ENCODE data around the gene TBL1XR1.

Gene TBL1XR1

DNA sequence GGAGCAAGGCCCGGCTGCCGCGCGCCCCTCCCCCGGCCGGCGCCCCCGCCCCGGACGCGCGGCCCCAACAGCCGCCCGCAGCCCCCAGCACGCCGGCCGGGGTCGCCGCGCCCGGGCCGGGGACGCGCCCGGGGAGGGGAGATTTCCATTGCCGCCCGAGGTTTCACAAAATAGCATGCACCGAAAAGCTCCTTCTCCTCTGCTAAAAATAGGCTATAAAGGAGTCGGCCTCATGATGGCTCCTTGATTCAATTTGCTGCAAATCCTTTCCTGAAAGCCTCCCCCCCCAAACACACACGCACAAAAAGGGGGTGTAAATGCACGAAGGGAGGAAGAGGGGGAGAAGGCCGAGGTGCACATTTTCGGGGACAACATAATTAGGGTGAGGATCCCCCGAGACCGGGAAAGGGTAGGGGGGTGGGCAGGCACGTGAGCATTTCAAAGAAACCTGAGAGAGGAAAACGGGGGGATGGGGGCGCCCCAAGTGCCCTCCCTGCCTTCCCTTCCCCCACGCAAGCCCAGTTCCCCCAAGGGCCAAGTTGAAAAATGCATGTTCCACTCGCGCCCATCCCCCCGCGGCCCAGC, 734 bp downstream of the TBL1XR1 start:
- Histone ChIP-seq H2BK12ac (ENCODE audit: low read length) (no peak overlapping the region), H2AFZ (ENCODE audit: low read length) (peak overlapping the region; percentile 51), H2BK5ac (ENCODE audit: low read length) (peak overlapping the region; percentile 99), H4K91ac (ENCODE audit: low read depth, low read length, poor library complexity) (no peak overlapping the region), H3K14ac (ENCODE audit: low read length) (no peak overlapping the region), H2BK15ac (ENCODE audit: low read length) (peak overlapping the region; percentile 93), H3K4ac (ENCODE audit: low read length) (peak overlapping the region; percentile 97), H4K8ac (ENCODE audit: low read depth, low read length) (no peak overlapping the region), H3K4me2 (ENCODE audit: insufficient read depth, low read length, poor library complexity, severe bottlenecking) (peak overlapping the region; percentile 32), H3K36me3 (replicated peaks in 1 of 2; ENCODE audit: control insufficient read depth in 2 of 2, insufficient read depth in 2 of 2, low read length in 2 of 2) (peaks cover 0 to 24% of the 10 kb centered on the region in 2 donors), H3K9me3 (replicated peaks in 1 of 2; ENCODE audit: control insufficient read depth in 2 of 2, insufficient read depth in 1 of 2, low read depth in 1 of 2, low read length in 2 of 2) (peaks cover 0 to 8% of the 10 kb centered on the region in 2 donors), H3K79me1 (ENCODE audit: low read depth, low read length) (peaks cover 3% of the 10 kb centered on the region), H3K4me3 (ENCODE audit: low read length in 2 of 2) (peak overlapping the region; percentile 84 to 85), H3K27ac (replicated peaks; ENCODE audit: low read length) (peak overlapping the region; percentile 99), H3K27me3 (ENCODE audit: control insufficient read depth in 3 of 3, insufficient read depth in 3 of 3, low read depth in 1 of 3, low read length in 3 of 3) (no peaks in the 10 kb centered on the region), H3K18ac (ENCODE audit: low read length) (peak overlapping the region; percentile 97), H3K9ac (ENCODE audit: low read depth, low read length, poor library complexity) (peak overlapping the region; percentile 94), H3K4me1 (ENCODE audit: control insufficient read depth in 2 of 2, insufficient read depth in 1 of 2, low read depth in 1 of 2, low read length in 2 of 2) (peaks cover 9 to 23% of the 10 kb centered on the region in 2 donors), H2AK5ac (ENCODE audit: low read depth, low read length) (peak overlapping the region; percentile 88), H2BK120ac (ENCODE audit: low read depth, low read length) (peak overlapping the region; percentile 97), H3K23ac (ENCODE audit: low read depth, low read length, poor library complexity) (no peak overlapping the region)
- DNase-seq (ENCODE audit: low spot score), result peak; percentile 49
- WGBS, 2 donors (ENCODE audit: extremely low coverage in 2 of 2, insufficient read length in 2 of 2, insufficient replicate concordance in 1 of 2), result no CpG with 5 or more reads among the region's 43 CpGs

DNA sequence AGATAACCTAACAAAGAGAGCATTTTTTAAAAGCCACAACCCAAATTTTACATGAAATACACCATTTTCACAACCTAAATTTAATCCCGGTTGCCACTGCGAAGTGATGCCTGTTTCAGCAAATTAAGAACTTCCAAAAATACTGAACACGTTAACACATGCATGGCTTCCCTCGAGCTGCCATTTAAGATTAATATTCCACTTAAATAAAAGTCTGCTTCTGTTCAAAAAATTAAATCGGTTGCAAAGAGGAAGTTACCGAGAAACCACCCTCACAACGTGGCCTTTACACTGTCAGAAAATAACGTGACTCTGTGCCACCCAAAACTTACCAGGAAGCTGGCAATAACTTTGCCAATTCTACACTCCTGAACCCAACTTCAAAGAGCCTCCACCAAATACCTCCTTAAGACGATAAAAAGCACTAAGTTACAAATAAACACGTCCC, 1.2 kb downstream of the TBL1XR1 start:
- Histone ChIP-seq H2BK15ac (ENCODE audit: low read length) (no peak overlapping the region), H3K4ac (ENCODE audit: low read length) (no peak overlapping the region), H3K9ac (ENCODE audit: low read depth, low read length, poor library complexity) (no peak overlapping the region), H4K8ac (ENCODE audit: low read depth, low read length) (no peak overlapping the region), H3K27me3 (ENCODE audit: control insufficient read depth in 3 of 3, insufficient read depth in 3 of 3, low read depth in 1 of 3, low read length in 3 of 3) (no peaks in the 10 kb centered on the region), H3K9me3 (replicated peaks in 1 of 2; ENCODE audit: control insufficient read depth in 2 of 2, insufficient read depth in 1 of 2, low read depth in 1 of 2, low read length in 2 of 2) (peaks cover 0 to 8% of the 10 kb centered on the region in 2 donors), H3K4me2 (ENCODE audit: insufficient read depth, low read length, poor library complexity, severe bottlenecking) (peak overlapping the region; percentile 31), H3K27ac (replicated peaks; ENCODE audit: low read length) (peak overlapping the region; percentile 99), H3K79me1 (ENCODE audit: low read depth, low read length) (peaks cover 3% of the 10 kb centered on the region), H3K36me3 (replicated peaks in 1 of 2; ENCODE audit: control insufficient read depth in 2 of 2, insufficient read depth in 2 of 2, low read length in 2 of 2) (peaks cover 0 to 24% of the 10 kb centered on the region in 2 donors), H3K14ac (ENCODE audit: low read length) (no peak overlapping the region), H3K18ac (ENCODE audit: low read length) (no peak overlapping the region), H2AK5ac (ENCODE audit: low read depth, low read length) (no peak overlapping the region), H3K23ac (ENCODE audit: low read depth, low read length, poor library complexity) (no peak overlapping the region), H2BK5ac (ENCODE audit: low read length) (peak overlapping the region; percentile 99), H2BK12ac (ENCODE audit: low read length) (no peak overlapping the region), H2BK120ac (ENCODE audit: low read depth, low read length) (no peak overlapping the region), H3K4me1 (ENCODE audit: control insufficient read depth in 2 of 2, insufficient read depth in 1 of 2, low read depth in 1 of 2, low read length in 2 of 2) (peaks cover 11 to 27% of the 10 kb centered on the region in 2 donors), H3K4me3 (ENCODE audit: low read length in 2 of 2) (peak overlapping the region; percentile 84 to 85), H4K91ac (ENCODE audit: low read depth, low read length, poor library complexity) (no peak overlapping the region), H2AFZ (ENCODE audit: low read length) (no peak overlapping the region)
- no peak for DNase-seq (ENCODE audit: low spot score)
- no CpG with 5 or more reads among the region's 10 CpGs for WGBS, 2 donors (ENCODE audit: extremely low coverage in 2 of 2, insufficient read length in 2 of 2, insufficient replicate concordance in 1 of 2)

DNA sequence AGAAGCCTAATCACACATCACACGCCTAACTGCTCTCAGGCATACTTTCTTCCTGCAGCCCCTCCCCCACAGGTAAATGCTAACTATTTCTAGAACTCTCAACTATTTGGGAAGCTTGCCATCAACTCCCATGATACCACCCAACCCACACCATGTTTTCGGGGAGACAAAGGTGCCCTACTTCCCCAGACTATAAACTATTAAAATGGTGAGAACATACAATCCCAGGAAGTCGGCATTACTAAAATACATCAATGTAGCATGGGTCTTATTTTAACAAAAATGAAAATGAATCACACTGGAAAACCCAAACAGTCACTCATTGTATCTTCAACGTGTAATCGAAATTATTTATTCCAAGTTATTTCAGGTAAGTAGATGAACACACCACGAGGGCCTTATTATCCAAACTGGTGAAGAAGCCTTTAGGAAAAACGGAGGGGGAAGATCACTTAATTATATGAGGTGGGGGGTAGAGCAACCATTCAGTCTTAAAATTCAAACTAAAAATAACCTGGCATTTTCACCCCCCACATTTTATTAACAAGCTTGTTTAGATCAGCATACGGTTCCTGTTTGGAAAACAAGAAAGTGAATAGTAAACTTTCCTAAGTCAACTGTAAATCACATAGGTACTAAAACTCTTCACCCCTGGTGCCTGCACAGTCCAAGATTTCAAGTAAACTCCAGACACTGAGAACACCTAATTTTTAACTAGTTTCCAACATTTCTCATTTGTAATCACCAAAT, 1.9 kb downstream of the TBL1XR1 start:
- no peak overlapping the region for H3K23ac ChIP-seq (ENCODE audit: low read depth, low read length, poor library complexity)
- no peak overlapping the region for H3K18ac ChIP-seq (ENCODE audit: low read length)
- no peak overlapping the region for H3K14ac ChIP-seq (ENCODE audit: low read length)
- H3K27me3 ChIP-seq (ENCODE audit: control insufficient read depth in 3 of 3, insufficient read depth in 3 of 3, low read depth in 1 of 3, low read length in 3 of 3), result no peaks in the 10 kb centered on the region
- H3K4ac ChIP-seq (ENCODE audit: low read length), result no peak overlapping the region
- H3K27ac ChIP-seq (replicated peaks; ENCODE audit: low read length), result peak overlapping the region; percentile 99
- H4K91ac ChIP-seq (ENCODE audit: low read depth, low read length, poor library complexity), result no peak overlapping the region
- H3K36me3 ChIP-seq (replicated peaks in 1 of 2; ENCODE audit: control insufficient read depth in 2 of 2, insufficient read depth in 2 of 2, low read length in 2 of 2), result peaks cover 0 to 24% of the 10 kb centered on the region in 2 donors
- H2BK5ac ChIP-seq (ENCODE audit: low read length), result no peak overlapping the region
- H3K4me2 ChIP-seq (ENCODE audit: insufficient read depth, low read length, poor library complexity, severe bottlenecking), result peak overlapping the region; percentile 60
- DNase-seq (ENCODE audit: low spot score), result no peak
- peaks cover 0 to 8% of the 10 kb centered on the region in 2 donors for H3K9me3 ChIP-seq (replicated peaks in 1 of 2; ENCODE audit: control insufficient read depth in 2 of 2, insufficient read depth in 1 of 2, low read depth in 1 of 2, low read length in 2 of 2)
- H3K9ac ChIP-seq (ENCODE audit: low read depth, low read length, poor library complexity), result no peak overlapping the region
- no peak overlapping the region for H2BK120ac ChIP-seq (ENCODE audit: low read depth, low read length)
- H3K79me1 ChIP-seq (ENCODE audit: low read depth, low read length), result peaks cover 3% of the 10 kb centered on the region
- peak overlapping the region; percentile 84 to 85 for H3K4me3 ChIP-seq (ENCODE audit: low read length in 2 of 2)
- H2BK12ac ChIP-seq (ENCODE audit: low read length), result no peak overlapping the region
- no CpG with 5 or more reads among the region's 8 CpGs for WGBS, 2 donors (ENCODE audit: extremely low coverage in 2 of 2, insufficient read length in 2 of 2, insufficient replicate concordance in 1 of 2)
- H2AFZ ChIP-seq (ENCODE audit: low read length), result no peak overlapping the region
- H2AK5ac ChIP-seq (ENCODE audit: low read depth, low read length), result no peak overlapping the region
- H2BK15ac ChIP-seq (ENCODE audit: low read length), result no peak overlapping the region
- H3K4me1 ChIP-seq (ENCODE audit: control insufficient read depth in 2 of 2, insufficient read depth in 1 of 2, low read depth in 1 of 2, low read length in 2 of 2), result peaks cover 13 to 30% of the 10 kb centered on the region in 2 donors
- no peak overlapping the region for H4K8ac ChIP-seq (ENCODE audit: low read depth, low read length)

- no peak overlapping the region for H3K18ac ChIP-seq (ENCODE audit: low read length)
- H3K4me1 ChIP-seq (ENCODE audit: control insufficient read depth in 2 of 2, insufficient read depth in 1 of 2, low read depth in 1 of 2, low read length in 2 of 2), result peaks cover 13 to 30% of the 10 kb centered on the region in 2 donors
- H3K9me3 ChIP-seq (replicated peaks in 1 of 2; ENCODE audit: control insufficient read depth in 2 of 2, insufficient read depth in 1 of 2, low read depth in 1 of 2, low read length in 2 of 2), result peaks cover 0 to 8% of the 10 kb centered on the region in 2 donors
- H4K91ac ChIP-seq (ENCODE audit: low read depth, low read length, poor library complexity), result no peak overlapping the region
- no peak overlapping the region for H3K27ac ChIP-seq (replicated peaks; ENCODE audit: low read length)
- H2BK120ac ChIP-seq (ENCODE audit: low read depth, low read length), result no peak overlapping the region
- peaks cover 0 to 27% of the 10 kb centered on the region in 2 donors for H3K36me3 ChIP-seq (replicated peaks in 1 of 2; ENCODE audit: control insufficient read depth in 2 of 2, insufficient read depth in 2 of 2, low read length in 2 of 2)
- H2BK5ac ChIP-seq (ENCODE audit: low read length), result no peak overlapping the region
- no peak for DNase-seq (ENCODE audit: low spot score)
- H3K9ac ChIP-seq (ENCODE audit: low read depth, low read length, poor library complexity), result no peak overlapping the region
- no peak overlapping the region for H3K4ac ChIP-seq (ENCODE audit: low read length)
- peaks cover 3% of the 10 kb centered on the region for H3K79me1 ChIP-seq (ENCODE audit: low read depth, low read length)
- no CpG with 5 or more reads among the region's 1 CpG for WGBS, 2 donors (ENCODE audit: extremely low coverage in 2 of 2, insufficient read length in 2 of 2, insufficient replicate concordance in 1 of 2)
- no peak overlapping the region for H2BK12ac ChIP-seq (ENCODE audit: low read length)
- H4K8ac ChIP-seq (ENCODE audit: low read depth, low read length), result no peak overlapping the region
- no peak overlapping the region for H3K4me2 ChIP-seq (ENCODE audit: insufficient read depth, low read length, poor library complexity, severe bottlenecking)
- H2AFZ ChIP-seq (ENCODE audit: low read length), result no peak overlapping the region
- H3K14ac ChIP-seq (ENCODE audit: low read length), result no peak overlapping the region
- H3K27me3 ChIP-seq (ENCODE audit: control insufficient read depth in 3 of 3, insufficient read depth in 3 of 3, low read depth in 1 of 3, low read length in 3 of 3), result no peaks in the 10 kb centered on the region
- H3K4me3 ChIP-seq (ENCODE audit: low read length in 2 of 2), result peak overlapping the region in 1 of 2 donors; percentile 85
- no peak overlapping the region for H3K23ac ChIP-seq (ENCODE audit: low read depth, low read length, poor library complexity)
- H2AK5ac ChIP-seq (ENCODE audit: low read depth, low read length), result no peak overlapping the region
- H2BK15ac ChIP-seq (ENCODE audit: low read length), result no peak overlapping the region
Measured at GRCh38 chr3:177194299-177194698, 3.0 kb downstream of the TBL1XR1 start.

Data from neuronal stem cell (in vitro differentiated cells).